GM12878 (cell line): ENCODE measurements around the gene MTMR1. TPM values are rescaled to one million over a fixed set of nuclear protein-coding genes. Genes with fewer than 3 reads are reported as not detected.

Experiments used
- ATAC-seq: fragments of 200-7000 bp; cut with Tn5 transposase; 3 replicates; pipeline ENCODE4 v1.9.1; 2020; ENCODE audit warnings: mild to moderate bottlenecking, moderate library complexity
- BruUV-seq: library from RNA; stranded (reverse); fragments of 400-500 nt; replicated peaks from 2 replicates; lab custom pipeline; 2021; lab: Mats Ljungman, UMichigan
- CTCF ChIA-PET: fragments of 300-600 bp; sonication (Branson Sonifier 250); formaldehyde crosslinking; extraction: SDS; loops from one replicate; lab custom pipeline; 2021; ENCODE audit warnings: inconsistent platforms; lab: Yijun Ruan, JAX
- POLR2A ChIA-PET: fragments of 350-600 bp; formaldehyde crosslinking; extraction: SDS; loops from one replicate; lab custom pipeline; 2021; ENCODE audit warnings: inconsistent platforms; lab: Charles Lee
- RAD21 ChIA-PET: fragments of 300-600 bp; sonication (Branson Sonifier 250); formaldehyde crosslinking; loops from one replicate; lab custom pipeline; 2023; ENCODE audit warnings: antibody characterized with exemption; ENCODE audit not compliant: unreplicated experiment; lab: Charles Lee
- SMC1A ChIA-PET: fragments of 300-600 bp; sonication (Branson Sonifier 250); formaldehyde crosslinking; loops from one replicate; lab custom pipeline; 2023; ENCODE audit not compliant: unreplicated experiment, uncharacterized antibody; lab: Charles Lee
- DNase-seq: peaks from one replicate; pipeline ENCODE4 v3.0.0-alpha.2; 2011; ENCODE audit warnings: low read depth, low spot score
- FAIRE-seq: peaks from 3 replicates; lab custom pipeline; 2011; peaks lifted over from hg19 to GRCh38; lab: Jason Lieb, UNC
- H2AFZ ChIP-seq: 2 replicates; pipeline ENCODE4 v1.6.0; 2011; ENCODE audit warnings: low read depth, low read length, control low read depth; ENCODE audit not compliant: control insufficient read depth
- H3K27ac ChIP-seq: 2 replicates; pipeline ENCODE4 v1.5.1; 2011; ENCODE audit warnings: control low read depth; ENCODE audit not compliant: control insufficient read depth, insufficient read depth
- H3K27me3 ChIP-seq, 2 experiments: replicated peaks in 1 of 2; 2 replicates each; pipeline versions ENCODE4 v1.6.0 to v1.6.1; 2011; ENCODE audit warnings: low read length in 1 of 2; ENCODE audit not compliant: control insufficient read depth in 2 of 2, insufficient read depth in 2 of 2
- H3K36me3 ChIP-seq, 2 experiments: 2 replicates each; pipeline ENCODE4 v1.5.1; 2011; ENCODE audit warnings: low read length in 1 of 2; ENCODE audit not compliant: control insufficient read depth in 2 of 2, insufficient read depth in 2 of 2
- H3K4me1 ChIP-seq: 2 replicates; pipeline ENCODE4 v1.6.1; 2011; ENCODE audit warnings: mild to moderate bottlenecking, low read length, moderate library complexity, mixed read lengths; ENCODE audit not compliant: control insufficient read depth, insufficient read depth
- H3K4me2 ChIP-seq: 2 replicates; pipeline ENCODE4 v1.6.0; 2011; ENCODE audit warnings: control low read depth; ENCODE audit not compliant: control insufficient read depth, insufficient read depth
- H3K4me3 ChIP-seq: fragments of 200-600 bp; sonication (generic); 2 replicates; pipeline ENCODE4 v1.5.1; 2016
- H3K79me2 ChIP-seq: 2 replicates; pipeline ENCODE4 v1.6.0; 2011; ENCODE audit warnings: low read length; ENCODE audit not compliant: control insufficient read depth, insufficient read depth
- H3K9ac ChIP-seq: 2 replicates; pipeline ENCODE4 v1.8.0; 2011; ENCODE audit warnings: low read length, control low read depth, mixed read lengths; ENCODE audit not compliant: control insufficient read depth, insufficient read depth
- H3K9me3 ChIP-seq: replicated peaks from 3 replicates; pipeline ENCODE4 v1.5.1; 2011; ENCODE audit warnings: mild to moderate bottlenecking, low read length; ENCODE audit not compliant: control insufficient read depth, insufficient read depth
- H4K20me1 ChIP-seq: 2 replicates; pipeline ENCODE4 v1.6.0; 2011; ENCODE audit not compliant: control insufficient read depth, insufficient read depth
- GABPA ChIP-seq: IDR thresholded peaks from 2 replicates; pipeline ENCODE4 v1.6.1; 2014; ENCODE audit warnings: antibody characterized with exemption, low read depth, mild to moderate bottlenecking, inconsistent platforms
- POLR2AphosphoS2 ChIP-seq: IDR thresholded peaks from 2 replicates; pipeline ENCODE4 v1.6.1; 2011; ENCODE audit warnings: low read depth, mild to moderate bottlenecking, low read length, improper control_type of control experiment, moderate library complexity
- SMAD1 ChIP-seq: fragments of 450-650 bp; IDR thresholded peaks from 2 replicates; pipeline ENCODE4 v1.6.1; 2018; ENCODE audit warnings: mild to moderate bottlenecking, low read depth; ENCODE audit not compliant: partially characterized antibody
- SREBF1 ChIP-seq: IDR thresholded peaks from 2 replicates; pipeline ENCODE4 v1.6.1; 2012; ENCODE audit warnings: mild to moderate bottlenecking, low read length
- WGBS: methylation state at CpG from one replicate; pipeline ENCODE4 v1.1.6; 2016; ENCODE audit warnings: low lambda C conversion rate; ENCODE audit not compliant: insufficient replicate concordance, insufficient coverage; ENCODE audit errors: missing lambda C conversion rate; 5-methylcytosine and 5-hydroxymethylcytosine counted together
- in situ Hi-C: fragments of 300-500 bp; cut with MboI; formaldehyde crosslinking; loops from 9 replicates; pipeline ENCODE4 v1.14.3; 2018; ENCODE audit warnings: mixed read lengths
- intact Hi-C: fragments of 100-400 bp; cut with micrococcal nuclease; formaldehyde crosslinking; loops from one replicate; pipeline ENCODE4 v1.14.2; 2022; ENCODE audit not compliant: unreplicated experiment
- polyA plus RNA-seq, 11 experiments: library from polyadenylated mRNA; depleted of rRNA in 4 of 11; unstranded in 6 of 11; stranded (reverse) in 5 of 11; fragments of >200 nt; fragmentation: Nextera tagmentation in 4 of 11; fragmentation: Illumina TruSeq in 1 of 11; extraction: Ambion mirVana in 4 of 11; extraction: Trizol in 1 of 11; gene quantifications; 1 replicate in 1 of 11; 2 replicates in 10 of 11; pipeline versions ENCODE4 v1.2.1 to v1.2.3, GENCODE V29; 2011 to 2016; ENCODE audit warnings: inconsistent platforms in 2 of 11, missing spikeins in 2 of 11, low read depth in 1 of 11
- total RNA-seq, 4 experiments: library from RNA; depleted of rRNA in 3 of 4; stranded (reverse); fragments of >200 nt in 3 of 4; fragmentation: Illumina TruSeq in 1 of 4; extraction: Trizol in 1 of 4; gene quantifications; 2 replicates each; pipeline versions ENCODE4 v1.2.1 to v1.2.3, GENCODE V29; 2013 to 2021
- TF ChIP-seq, protein P1 (sequence below): fragments of 150-350 bp; IDR thresholded peaks from 2 replicates; pipeline ENCODE4 v1.6.1; 2014; ENCODE audit warnings: mild to moderate bottlenecking, low read depth, low read length

MTMR1 gene
- total and polyA plus RNA-seq, 10 of the 15 experiments (the other 5 are each of a cell fraction or from before 2014, with no cell fraction given), result 1.2 to 32.2 (median 22.9) TPM

DNA sequence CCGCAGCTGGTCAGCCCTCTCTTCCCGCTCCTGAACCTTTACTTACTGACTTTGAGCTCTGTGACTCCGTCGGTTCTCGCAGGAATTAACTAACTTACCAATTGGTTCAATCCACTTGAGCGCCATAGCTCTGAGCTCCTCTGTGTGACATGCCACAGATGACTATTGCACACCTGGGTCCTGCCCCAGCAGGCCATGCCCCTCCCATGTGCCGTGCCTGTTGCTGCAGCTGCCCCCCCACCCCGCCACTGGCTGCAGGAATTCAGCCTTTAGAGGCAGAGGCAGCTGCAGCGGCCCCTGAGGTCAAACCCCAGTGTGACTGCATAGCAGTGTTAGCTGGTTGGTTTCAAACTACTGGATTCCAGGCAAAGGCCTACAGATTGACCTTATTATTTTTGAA lies 70.6 kb downstream of the MTMR1 start:
- Histone ChIP-seq H2AFZ (no peak overlapping the region), H3K4me2 (no peak overlapping the region), H3K36me3 (peaks cover 0 to 3% of the 10 kb centered on the region in 2 experiments; a peak in 2 of 4 replicates), H4K20me1 (no peaks in the 10 kb centered on the region), H3K27me3 (no peaks in the 10 kb centered on the region), H3K9me3 (no peaks in the 10 kb centered on the region), H3K4me1 (no peaks in the 10 kb centered on the region), H3K27ac (no peak overlapping the region), H3K79me2 (no peaks in the 10 kb centered on the region), H3K4me3 (no peak overlapping the region), H3K9ac (no peak overlapping the region)
- POLR2A ChIA-PET, result no interaction called here
- DNase-seq (no peak), ATAC-seq (no peak), FAIRE-seq (no peak)
- RAD21 ChIA-PET, result no interaction called here
- BruUV-seq, result no TSS peak
- in situ Hi-C loops (loop anchor here (25.0 kb wide), 1 partner anchor 923 kb away; the partner anchor contains the start of gene PRRG3), intact Hi-C loops (no loop called here)
- WGBS, result 75% methylated on average over 9 of the region's 9 CpGs
- SMC1A ChIA-PET, result interaction anchor here (0.6 kb wide), 1 partner anchor 20 kb away, joined by 4 read pairs; no protein-coding TSS in a partner anchor
- CTCF ChIA-PET, result interaction anchor here (0.6 to 1.5 kb wide), 4 partner anchors 8 to 319 kb away, joined by 3 to 7 read pairs (median 3); no protein-coding TSS in a partner anchor
- TF ChIP-seq POLR2AphosphoS2 (no peak), SREBF1 (no peak), SMAD1 (no peak)
- TF ChIP-seq, protein P1, sequence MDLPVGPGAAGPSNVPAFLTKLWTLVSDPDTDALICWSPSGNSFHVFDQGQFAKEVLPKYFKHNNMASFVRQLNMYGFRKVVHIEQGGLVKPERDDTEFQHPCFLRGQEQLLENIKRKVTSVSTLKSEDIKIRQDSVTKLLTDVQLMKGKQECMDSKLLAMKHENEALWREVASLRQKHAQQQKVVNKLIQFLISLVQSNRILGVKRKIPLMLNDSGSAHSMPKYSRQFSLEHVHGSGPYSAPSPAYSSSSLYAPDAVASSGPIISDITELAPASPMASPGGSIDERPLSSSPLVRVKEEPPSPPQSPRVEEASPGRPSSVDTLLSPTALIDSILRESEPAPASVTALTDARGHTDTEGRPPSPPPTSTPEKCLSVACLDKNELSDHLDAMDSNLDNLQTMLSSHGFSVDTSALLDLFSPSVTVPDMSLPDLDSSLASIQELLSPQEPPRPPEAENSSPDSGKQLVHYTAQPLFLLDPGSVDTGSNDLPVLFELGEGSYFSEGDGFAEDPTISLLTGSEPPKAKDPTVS, result no peak

DNA sequence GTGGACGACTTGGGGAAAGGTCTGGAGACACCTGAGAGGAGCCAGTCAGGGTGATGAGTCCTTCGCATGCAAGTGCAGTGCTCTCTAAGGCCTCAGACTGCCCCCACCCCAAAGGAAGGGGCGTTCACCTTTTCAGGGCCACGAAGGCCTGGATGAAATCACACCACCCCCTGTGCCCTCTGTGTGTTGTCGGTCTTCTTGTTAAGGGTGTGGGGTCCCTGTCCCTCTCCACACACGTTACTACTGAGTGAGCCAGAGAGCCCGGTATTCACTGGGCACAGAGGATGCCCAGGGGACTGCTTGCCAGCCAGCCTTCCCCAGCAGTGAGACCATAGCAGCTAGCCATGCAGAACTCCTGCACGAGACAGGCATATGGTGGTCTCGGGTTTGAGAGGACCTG lies 72.0 kb downstream of the MTMR1 start:
- no peak for DNase-seq
- Histone ChIP-seq H4K20me1 (no peaks in the 10 kb centered on the region), H2AFZ (no peak overlapping the region), H3K36me3 (peaks cover 0 to 3% of the 10 kb centered on the region in 2 experiments; a peak in 2 of 4 replicates), H3K9me3 (no peaks in the 10 kb centered on the region), H3K4me1 (no peaks in the 10 kb centered on the region), H3K27me3 (no peaks in the 10 kb centered on the region), H3K27ac (no peak overlapping the region), H3K79me2 (no peaks in the 10 kb centered on the region), H3K9ac (no peak overlapping the region), H3K4me2 (no peak overlapping the region), H3K4me3 (no peak overlapping the region)
- CTCF ChIA-PET, result interaction anchor here (1.9 kb wide), 1 partner anchor 10 kb away, joined by 8 read pairs; no protein-coding TSS in a partner anchor
- no peak for ATAC-seq
- intact Hi-C loops (no loop called here), in situ Hi-C loops (loop anchor here (25.0 kb wide), 1 partner anchor 922 kb away; the partner anchor contains the start of gene PRRG3)
- no peak for FAIRE-seq
- SMC1A ChIA-PET, result no interaction called here
- RAD21 ChIA-PET, result no interaction called here
- 49% methylated on average over 7 of the region's 9 CpGs for WGBS
- TF ChIP-seq GABPA, result no peak
- BruUV-seq, result no TSS peak
- POLR2A ChIA-PET, result no interaction called here
